A549 (cell line): ENCODE data around the gene PAPPA.

Source experiments
- CBX2 ChIP-seq: fragments of 200-600 bp; sonication (generic); IDR thresholded peaks from 2 replicates; pipeline ENCODE4 v1.6.1; 2016; ENCODE audit warnings: low read depth, mild to moderate bottlenecking, borderline replicate concordance
- CHD2 ChIP-seq: fragments of 150-350 bp; IDR thresholded peaks from 2 replicates; pipeline ENCODE4 v1.6.1; 2014; ENCODE audit warnings: low read length; ENCODE audit not compliant: partially characterized antibody
- CTCF ChIP-seq: fragments of >200 bp; sonication (Bioruptor Twin); formaldehyde crosslinking; IDR thresholded peaks from 3 replicates; pipeline ENCODE4 v1.5.1; 2016
- HDAC2 ChIP-seq: fragments of 200-600 bp; sonication (generic); IDR thresholded peaks from 2 replicates; pipeline ENCODE4 v1.6.1; 2016
- MAX ChIP-seq: IDR thresholded peaks from 2 replicates; pipeline ENCODE4 v1.6.1; 2012
- NR3C1 ChIP-seq: fragments of >200 bp; sonication (Bioruptor Twin); formaldehyde crosslinking; IDR thresholded peaks from 3 replicates; pipeline ENCODE4 v1.6.1; 2017
- POLR2A ChIP-seq: IDR thresholded peaks from 2 replicates; pipeline ENCODE4 v1.6.1; 2012; ENCODE audit warnings: mild to moderate bottlenecking, low read length
- POLR2AphosphoS2 ChIP-seq: conservative IDR thresholded peaks from 2 replicates; pipeline ENCODE4 v1.6.1; 2012; ENCODE audit warnings: low read length, improper control_type of control experiment, inconsistent platforms

GRCh38 chr9:116168231-116168630 lies 14.6 kb downstream of the PAPPA start:
- TF ChIP-seq CTCF = no peak
- TF ChIP-seq POLR2A = no peak
- TF ChIP-seq CBX2 = no peak
- TF ChIP-seq MAX = no peak
- no peak for TF ChIP-seq HDAC2
- no peak for TF ChIP-seq NR3C1
- no peak for TF ChIP-seq CHD2
- no peak for TF ChIP-seq POLR2AphosphoS2
